ENCODE data around the gene FAM187B. TPM values are rescaled to one million over a fixed set of nuclear protein-coding genes. Genes with fewer than 3 reads are reported as not detected.
A peak's percentile ranks its signal among the peaks of the same experiment; 100 is the strongest.
"Not testable (repeated sequence)": the region's sequence is repeated elsewhere in the genome, so short reads cannot be mapped to it uniquely, and the experiment has no call there.

FAM187B gene
- total and polyA plus RNA-seq, 2 experiments from 2014 or later: 0.23 TPM; not detected in 1

DNA sequence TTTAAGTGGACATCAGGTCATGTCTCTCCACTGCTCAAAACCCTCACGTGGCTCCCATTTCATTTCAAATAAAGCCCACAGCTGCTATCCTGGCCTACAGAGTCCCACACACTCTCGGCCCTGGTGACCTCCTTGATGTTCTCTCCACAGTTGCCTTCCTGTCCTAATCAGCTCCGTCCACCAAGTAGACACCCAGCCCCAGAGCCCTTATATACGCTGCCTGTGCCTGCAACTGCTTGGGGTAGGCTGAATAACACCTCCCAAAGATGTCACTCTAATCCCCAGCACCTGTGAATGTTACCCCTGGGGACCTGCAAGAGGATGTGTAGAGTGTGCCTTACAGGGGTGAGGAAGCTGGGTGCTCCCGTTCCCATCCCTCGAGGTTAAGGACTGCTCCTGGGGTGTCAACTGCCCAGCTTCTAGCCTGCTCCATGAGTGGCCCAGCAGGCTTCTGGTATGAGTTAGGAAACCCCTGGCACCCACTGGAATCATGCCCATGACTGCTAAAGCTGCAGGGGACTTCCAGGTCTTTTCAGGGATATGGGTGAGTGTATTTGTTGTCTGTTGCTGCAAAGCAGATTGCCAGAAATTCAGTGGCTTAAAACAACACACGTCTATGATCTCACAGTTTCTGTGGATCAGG, 6.0 kb downstream of the FAM187B start (continued):
- no peak for TF ChIP-seq NANOG (IDR thresholded peaks at IDR 0.05; ENCODE audit: borderline replicate concordance)
- TF ChIP-seq, protein P1, sequence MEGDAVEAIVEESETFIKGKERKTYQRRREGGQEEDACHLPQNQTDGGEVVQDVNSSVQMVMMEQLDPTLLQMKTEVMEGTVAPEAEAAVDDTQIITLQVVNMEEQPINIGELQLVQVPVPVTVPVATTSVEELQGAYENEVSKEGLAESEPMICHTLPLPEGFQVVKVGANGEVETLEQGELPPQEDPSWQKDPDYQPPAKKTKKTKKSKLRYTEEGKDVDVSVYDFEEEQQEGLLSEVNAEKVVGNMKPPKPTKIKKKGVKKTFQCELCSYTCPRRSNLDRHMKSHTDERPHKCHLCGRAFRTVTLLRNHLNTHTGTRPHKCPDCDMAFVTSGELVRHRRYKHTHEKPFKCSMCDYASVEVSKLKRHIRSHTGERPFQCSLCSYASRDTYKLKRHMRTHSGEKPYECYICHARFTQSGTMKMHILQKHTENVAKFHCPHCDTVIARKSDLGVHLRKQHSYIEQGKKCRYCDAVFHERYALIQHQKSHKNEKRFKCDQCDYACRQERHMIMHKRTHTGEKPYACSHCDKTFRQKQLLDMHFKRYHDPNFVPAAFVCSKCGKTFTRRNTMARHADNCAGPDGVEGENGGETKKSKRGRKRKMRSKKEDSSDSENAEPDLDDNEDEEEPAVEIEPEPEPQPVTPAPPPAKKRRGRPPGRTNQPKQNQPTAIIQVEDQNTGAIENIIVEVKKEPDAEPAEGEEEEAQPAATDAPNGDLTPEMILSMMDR (conservative IDR thresholded peaks at IDR 0.05; ENCODE audit: low read depth in 2 of 2): no peak
- no peak for TF ChIP-seq ZNF114 (CRISPR knock-in tag; IDR thresholded peaks at IDR 0.05)
- TF ChIP-seq EZH2 (IDR thresholded peaks at IDR 0.05; ENCODE audit: low read depth, unreplicated experiment): no peak

DNA sequence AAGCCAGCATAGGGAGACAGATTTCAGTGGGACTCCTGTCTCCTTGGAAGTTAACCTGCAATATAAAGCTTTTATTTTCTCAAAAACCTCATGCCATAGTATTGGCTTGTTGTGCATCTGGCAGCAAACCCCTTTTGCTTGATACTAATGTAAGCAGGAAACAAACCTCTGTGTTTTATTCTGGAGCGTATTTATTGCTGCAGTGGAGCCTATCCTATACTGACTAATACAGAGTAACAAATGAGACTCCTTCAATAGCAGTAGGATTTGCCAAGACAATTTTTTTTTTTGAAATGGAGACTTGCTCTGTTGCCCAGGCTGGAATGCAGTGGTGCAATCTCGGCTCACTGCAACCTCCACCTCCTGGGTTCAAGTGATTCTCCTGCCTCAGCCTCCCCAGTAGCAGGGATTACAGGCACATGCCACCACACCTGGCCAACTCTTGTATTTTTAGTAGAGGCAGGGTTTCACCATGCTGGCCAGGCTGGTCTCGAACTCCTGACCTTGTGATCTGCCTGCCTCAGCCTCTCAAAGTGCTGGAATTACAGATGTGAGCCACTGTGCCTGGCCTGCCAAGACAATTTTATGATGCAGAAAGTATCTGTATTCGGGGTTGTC, 7.5 kb downstream of the FAM187B start:
- H3K27ac Mint-ChIP-seq; H3K4me2 ChIP-seq; H3K27me3 ChIP-seq (ENCODE audit: insufficient read depth); H3K79me2 ChIP-seq (replicated peaks; ENCODE audit: insufficient read depth); H3F3A ChIP-seq (replicated peaks; ENCODE audit: low read depth); H3K4me3 ChIP-seq; H3K36me3 ChIP-seq (ENCODE audit: insufficient read depth); ATAC-seq; H3K4me1 ChIP-seq (ENCODE audit: insufficient read depth); H3K4me3 Mint-ChIP-seq; H3K27ac ChIP-seq (ENCODE audit: low read depth); H4K20me1 ChIP-seq (replicated peaks; ENCODE audit: insufficient read depth); DNase-seq (ENCODE audit: low spot score); H2AFZ ChIP-seq: not testable (repeated sequence)
- Mint-ChIP-seq H3K4me1 (peaks cover 14% of the 10 kb centered on the region), H3K9me3 (peaks cover 26% of the 10 kb centered on the region), H3K27me3 (ENCODE audit: insufficient read depth, low read depth, poor library complexity) (peaks cover 12% of the 10 kb centered on the region), H3K36me3 (ENCODE audit: low read depth) (peaks cover 12% of the 10 kb centered on the region; the same call in 2 of the 3 replicates)
- H3K9me2 ChIP-seq (ENCODE audit: insufficient read depth): peaks cover 10% of the 10 kb centered on the region; the same call in 1 of the 2 replicates

DNA sequence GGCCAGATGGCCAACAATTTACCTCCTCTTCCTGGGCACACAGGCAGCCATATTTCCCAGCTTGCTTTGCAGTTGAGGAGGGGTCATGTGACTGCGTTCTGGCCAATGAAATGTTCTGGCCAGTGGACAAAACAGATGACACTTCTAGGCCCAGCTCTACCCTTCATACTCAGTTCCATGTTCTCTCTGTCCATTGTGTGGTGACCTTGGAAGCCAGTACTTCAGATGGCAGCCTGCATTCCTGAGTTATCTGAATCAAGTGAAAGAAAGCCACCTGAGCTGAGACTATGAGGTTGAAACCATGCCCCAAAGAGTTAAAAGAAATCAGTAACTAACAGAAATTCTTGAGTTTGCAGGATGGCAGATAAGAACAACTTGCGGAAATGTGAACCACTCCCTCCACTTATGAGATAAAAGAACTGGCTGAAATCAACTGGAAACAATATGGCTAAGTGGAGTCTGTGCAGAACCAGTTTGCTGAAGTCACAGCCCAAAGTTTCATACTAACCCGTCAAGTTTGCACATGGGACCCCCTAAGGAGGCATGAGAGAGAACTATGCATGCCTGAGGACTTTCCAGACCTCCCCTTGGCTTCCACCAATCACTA, 8.1 kb downstream of the FAM187B start:
- H3K4me2 ChIP-seq: no peak overlapping the region
- H3K27ac Mint-ChIP-seq: no peak overlapping the region; the same call in 1 of the 2 replicates
- TF ChIP-seq, protein P2, sequence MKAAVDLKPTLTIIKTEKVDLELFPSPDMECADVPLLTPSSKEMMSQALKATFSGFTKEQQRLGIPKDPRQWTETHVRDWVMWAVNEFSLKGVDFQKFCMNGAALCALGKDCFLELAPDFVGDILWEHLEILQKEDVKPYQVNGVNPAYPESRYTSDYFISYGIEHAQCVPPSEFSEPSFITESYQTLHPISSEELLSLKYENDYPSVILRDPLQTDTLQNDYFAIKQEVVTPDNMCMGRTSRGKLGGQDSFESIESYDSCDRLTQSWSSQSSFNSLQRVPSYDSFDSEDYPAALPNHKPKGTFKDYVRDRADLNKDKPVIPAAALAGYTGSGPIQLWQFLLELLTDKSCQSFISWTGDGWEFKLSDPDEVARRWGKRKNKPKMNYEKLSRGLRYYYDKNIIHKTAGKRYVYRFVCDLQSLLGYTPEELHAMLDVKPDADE (IDR thresholded peaks at IDR 0.05): no peak
- TF ChIP-seq, protein P1 (conservative IDR thresholded peaks at IDR 0.05; ENCODE audit: low read depth in 2 of 2): no peak
- TF ChIP-seq ZNF114 (CRISPR knock-in tag; IDR thresholded peaks at IDR 0.05) (no peak), EZH2phosphoT487 (IDR thresholded peaks at IDR 0.05; ENCODE audit: unreplicated experiment) (no peak), POLR2AphosphoS5 (IDR thresholded peaks at IDR 0.05; ENCODE audit: low read depth) (no peak)
- no peaks in the 10 kb centered on the region for H3K36me3 ChIP-seq (ENCODE audit: insufficient read depth)
- 0 out of 2 replicates have a peak, but pooled peaks cover 1% of the 10 kb centered on the region for H3F3A ChIP-seq (replicated peaks; ENCODE audit: low read depth)
- H3K79me2 ChIP-seq (replicated peaks; ENCODE audit: insufficient read depth): no peaks in the 10 kb centered on the region
- no peak overlapping the region for H3K4me3 ChIP-seq
- H3K9me3 Mint-ChIP-seq: peaks cover 26% of the 10 kb centered on the region
- peaks cover 12% of the 10 kb centered on the region; the same call in 1 of the 3 replicates for H3K36me3 Mint-ChIP-seq (ENCODE audit: low read depth)
- H3K9me2 ChIP-seq (ENCODE audit: insufficient read depth): peaks cover 11% of the 10 kb centered on the region; the same call in 1 of the 2 replicates
- H3K27me3 Mint-ChIP-seq (ENCODE audit: insufficient read depth, low read depth, poor library complexity): peaks cover 8% of the 10 kb centered on the region
- H3K27me3 ChIP-seq (ENCODE audit: insufficient read depth): no peaks in the 10 kb centered on the region
- ATAC-seq (no peak), DNase-seq (ENCODE audit: low spot score) (peak; percentile 36)
- H4K20me1 ChIP-seq (replicated peaks; ENCODE audit: insufficient read depth): no peaks in the 10 kb centered on the region
- H2AFZ ChIP-seq: no peak overlapping the region
- no peak overlapping the region for H3K4me3 Mint-ChIP-seq
- peaks cover 10% of the 10 kb centered on the region for H3K4me1 Mint-ChIP-seq
- H3K4me1 ChIP-seq (ENCODE audit: insufficient read depth): no peaks in the 10 kb centered on the region
- no peak overlapping the region for H3K27ac ChIP-seq (ENCODE audit: low read depth)
